Cerebellar nuclear complex (tissue), 1 donor: Measurements from ENCODE around the gene UACA.
"Not testable (repeated sequence)": the region's sequence is repeated elsewhere in the genome, so short reads cannot be mapped to it uniquely, and the experiment has no call there.

ENCODE experiments used
- DNase-seq, 2 experiments: peaks; one replicate each; lab custom pipeline; 2025; lab: John Stamatoyannopoulos, UW

The UACA gene

DNA sequence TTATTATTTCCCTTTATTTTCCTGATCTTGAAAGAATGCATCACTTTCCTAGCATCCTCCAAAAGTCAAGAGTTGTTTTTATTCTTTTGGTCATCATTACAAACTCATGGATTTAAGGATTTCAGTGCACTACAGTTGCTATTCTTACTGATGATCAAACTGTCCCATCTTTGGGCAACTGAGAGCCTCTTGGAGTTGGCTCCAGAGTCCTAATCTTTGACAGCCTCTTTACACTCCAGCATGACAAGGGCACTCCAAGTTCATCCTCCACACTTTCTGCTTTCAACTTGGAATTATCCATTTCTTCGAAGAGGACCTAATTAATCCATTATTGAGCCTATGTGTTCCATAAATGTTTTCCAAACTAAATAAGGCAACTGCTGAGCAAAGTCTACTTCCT lies 5.7 kb downstream of the UACA start:
- DNase-seq, result no peak

DNA sequence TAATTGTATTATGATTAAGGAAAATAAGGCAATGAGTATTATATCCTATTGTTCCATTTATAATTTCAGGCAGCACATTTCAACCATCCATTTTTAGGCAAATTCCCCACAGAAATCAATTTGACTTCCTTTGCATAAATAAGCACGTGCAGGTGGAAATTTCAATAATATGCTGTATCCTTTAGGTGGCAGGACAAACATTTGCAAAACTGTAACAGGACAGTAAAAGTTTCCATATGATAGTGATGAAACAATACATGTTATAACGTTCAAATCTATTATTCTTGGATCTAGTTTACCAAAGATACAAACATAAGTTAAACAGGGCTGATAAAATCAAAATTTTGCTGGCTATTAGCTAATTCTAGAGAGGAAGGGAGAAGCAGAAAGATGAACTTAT lies 8.5 kb downstream of the UACA start:
- no peak for DNase-seq

DNA sequence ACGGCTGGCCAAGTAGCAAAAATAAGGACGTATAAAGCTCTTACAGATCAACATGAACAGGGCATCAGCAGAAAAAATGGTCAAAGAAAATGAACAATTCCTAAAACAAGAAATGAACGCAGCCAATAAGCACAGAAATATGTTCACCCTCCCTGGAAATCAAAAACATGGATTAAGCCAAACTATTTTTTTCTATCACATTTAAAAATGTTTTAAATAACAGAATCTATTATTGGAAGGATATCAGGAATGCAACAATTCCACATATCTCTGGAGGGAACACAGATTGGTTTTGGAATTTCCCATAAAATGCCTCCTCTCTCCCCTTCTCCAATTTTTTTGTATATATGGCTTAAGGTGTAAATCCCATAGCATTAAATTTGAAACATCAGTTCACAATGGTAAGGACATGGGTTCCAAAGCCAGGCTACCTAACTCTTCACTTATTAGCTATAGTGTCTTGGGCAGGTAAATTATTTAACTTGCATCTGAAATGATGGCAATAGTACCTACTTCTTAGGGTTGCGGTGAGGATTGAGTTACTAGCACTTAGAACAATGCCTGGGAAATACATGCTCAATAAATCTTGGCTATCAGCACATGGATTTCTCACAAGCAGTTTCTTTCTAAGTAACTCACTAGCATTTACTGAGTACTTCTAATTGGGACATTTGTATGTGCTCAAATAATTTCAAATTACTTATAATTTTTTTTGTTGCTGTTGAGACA lies 10.1 kb downstream of the UACA start:
- DNase-seq, result no peak

DNA sequence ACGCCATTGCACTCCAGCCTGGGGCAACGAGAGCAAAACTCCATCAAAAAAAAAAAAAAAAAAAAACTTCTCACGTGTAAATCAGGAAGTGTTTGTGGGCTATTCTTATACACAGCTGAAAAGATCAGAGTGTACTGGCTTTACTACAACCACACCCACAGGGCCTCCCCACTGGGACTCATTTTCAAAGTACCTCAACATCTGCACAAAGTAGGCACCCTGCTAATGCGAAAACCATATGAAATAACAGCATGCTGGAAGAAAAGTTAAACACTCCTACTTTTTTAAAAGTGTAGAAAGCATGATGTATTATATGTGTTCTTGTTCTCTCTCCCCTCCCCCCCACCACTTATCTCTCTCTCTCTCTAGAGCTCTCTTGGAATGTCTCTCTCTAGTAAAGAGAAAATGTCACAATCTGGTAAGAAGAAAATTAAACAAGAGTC lies 11.1 kb downstream of the UACA start:
- DNase-seq, result no peak

DNA sequence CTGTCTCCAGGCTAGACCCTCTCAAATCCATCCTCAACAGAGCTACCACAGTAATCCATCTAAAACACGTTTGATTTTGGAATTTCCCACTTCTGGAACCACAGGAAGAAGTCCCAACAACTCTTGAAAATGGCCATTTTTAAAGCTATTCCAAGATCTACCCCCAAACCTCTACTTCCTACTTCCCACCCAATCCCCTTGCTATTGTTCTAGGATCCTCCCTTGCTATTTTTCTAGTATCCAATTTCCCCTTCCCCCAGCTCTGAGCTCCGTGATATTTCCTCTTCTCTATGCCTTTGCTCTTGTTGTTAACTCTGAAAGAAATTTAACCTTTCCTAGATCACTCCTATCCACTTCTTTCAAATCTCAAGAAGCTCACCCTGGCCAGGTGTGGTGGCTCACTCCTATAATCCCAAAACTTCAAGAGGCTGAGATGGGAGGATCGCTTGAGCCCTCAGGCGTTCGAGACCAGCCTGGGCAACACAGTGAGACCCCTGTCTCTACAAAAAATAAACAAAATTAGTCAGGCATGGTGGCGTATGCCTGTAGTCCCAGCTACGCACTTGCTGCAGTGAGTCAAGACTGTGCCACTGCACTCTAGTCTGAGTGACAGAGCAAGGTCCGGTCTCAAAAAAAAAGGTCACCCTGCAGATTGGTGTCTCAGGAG lies 13.0 kb downstream of the UACA start:
- no peak for DNase-seq

DNA sequence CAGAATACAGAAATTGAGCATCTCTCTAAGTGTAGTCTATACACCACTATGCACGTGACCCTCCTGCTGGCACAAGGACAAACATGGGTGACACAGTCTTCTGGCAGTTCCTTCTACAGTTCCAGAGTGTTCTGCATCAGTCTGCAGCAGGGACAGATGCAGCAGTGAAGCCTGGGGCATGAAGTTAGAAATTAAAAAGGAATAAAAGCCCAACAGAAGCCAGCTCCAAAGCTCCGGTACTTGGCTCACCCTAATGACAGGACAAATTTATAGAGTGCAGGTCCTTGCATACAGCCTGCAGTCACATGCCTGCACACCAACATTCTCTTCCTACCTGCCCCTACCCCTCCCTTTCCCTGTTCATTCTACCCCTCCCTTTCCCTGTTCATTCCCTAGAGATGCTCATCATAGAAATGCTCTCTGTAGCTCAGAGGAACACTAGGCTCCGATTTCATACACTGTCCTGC lies 15.0 kb downstream of the UACA start:
- no peak for DNase-seq

DNA sequence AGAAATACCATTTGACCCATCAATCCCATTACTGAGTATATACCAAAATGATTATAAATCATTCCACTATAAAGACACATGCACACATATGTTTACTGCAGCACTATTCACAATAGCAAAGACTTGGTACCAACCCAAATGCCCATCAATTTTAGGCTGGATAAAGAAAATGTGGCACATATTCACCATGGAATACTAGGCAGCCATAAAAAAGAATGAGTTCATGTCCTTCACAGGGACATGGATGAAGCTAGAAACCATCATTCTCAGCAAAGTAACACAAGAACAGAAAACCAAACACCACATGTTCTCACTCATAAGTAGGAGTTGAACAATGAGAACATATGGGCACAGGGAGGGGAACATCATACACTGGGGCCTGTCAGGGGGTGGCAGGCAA lies 16.8 kb downstream of the UACA start:
- DNase-seq, result not testable (repeated sequence)

DNA sequence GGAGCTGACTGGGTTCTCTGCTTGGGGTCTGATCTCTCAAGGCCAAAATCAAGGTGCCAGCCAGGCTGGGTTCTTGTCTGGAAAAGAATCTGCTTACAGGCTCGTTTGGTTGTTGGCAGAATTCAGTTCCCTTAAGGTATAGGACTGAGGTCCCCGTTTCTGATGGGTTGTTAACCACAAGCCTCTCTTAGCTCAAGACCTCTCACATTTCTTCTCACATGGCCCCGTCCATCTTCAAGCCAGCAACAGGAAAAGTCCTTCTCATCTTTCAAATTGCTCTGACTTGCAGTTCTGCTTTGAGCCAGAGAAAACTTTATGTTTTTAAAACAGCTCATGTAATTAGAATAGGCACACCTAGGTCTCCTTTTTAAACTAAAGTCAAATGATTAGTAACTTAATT lies 20.4 kb downstream of the UACA start:
- DNase-seq, result no peak

DNA sequence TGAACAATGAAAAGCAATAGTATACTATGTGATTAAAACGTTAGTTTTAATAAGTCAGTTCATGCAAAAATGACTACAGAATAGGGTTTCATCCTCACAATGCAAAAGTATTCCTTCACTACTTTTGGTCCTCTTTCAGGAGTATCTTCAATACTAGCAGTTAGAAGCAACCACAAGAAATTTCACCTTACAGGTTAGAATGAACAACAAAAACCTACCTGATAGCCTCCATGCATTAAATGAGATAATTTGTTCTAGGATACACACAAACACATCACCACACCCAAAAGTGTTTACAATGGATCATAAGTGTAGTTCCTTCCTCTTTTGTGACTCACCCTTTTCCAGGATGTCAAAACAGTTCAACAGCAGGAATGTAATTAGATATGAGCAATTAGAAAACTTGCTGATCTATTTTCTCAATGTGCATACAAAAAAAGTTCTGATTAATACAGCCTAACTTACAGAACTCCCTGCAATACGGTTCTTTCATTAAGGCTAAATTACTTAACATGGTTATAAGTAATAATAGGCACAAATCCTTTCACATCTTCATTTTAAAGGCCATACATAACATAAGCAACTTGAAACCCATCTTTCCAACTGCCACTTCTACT lies 21.6 kb downstream of the UACA start:
- no peak for DNase-seq

DNA sequence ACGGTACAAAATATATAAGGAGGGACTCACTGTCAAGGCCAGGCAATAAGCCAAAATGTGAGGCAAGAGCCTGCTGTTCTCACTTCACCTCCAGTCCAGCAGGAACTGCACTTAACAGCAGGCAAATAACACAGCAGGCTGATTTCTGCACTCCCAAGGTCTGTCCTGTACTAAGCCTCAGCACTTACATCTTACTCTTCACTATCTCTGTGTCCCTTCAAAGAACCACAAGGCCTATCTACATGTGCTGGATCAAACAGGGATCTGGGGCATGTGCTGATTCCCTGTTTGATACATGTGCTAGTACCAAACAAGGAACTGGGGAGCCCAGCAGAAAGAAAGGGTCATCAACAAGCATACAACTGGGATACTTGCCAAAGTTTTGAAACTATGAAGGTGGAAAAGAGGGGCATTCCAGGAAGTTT lies 22.2 kb downstream of the UACA start:
- DNase-seq, result no peak

DNA sequence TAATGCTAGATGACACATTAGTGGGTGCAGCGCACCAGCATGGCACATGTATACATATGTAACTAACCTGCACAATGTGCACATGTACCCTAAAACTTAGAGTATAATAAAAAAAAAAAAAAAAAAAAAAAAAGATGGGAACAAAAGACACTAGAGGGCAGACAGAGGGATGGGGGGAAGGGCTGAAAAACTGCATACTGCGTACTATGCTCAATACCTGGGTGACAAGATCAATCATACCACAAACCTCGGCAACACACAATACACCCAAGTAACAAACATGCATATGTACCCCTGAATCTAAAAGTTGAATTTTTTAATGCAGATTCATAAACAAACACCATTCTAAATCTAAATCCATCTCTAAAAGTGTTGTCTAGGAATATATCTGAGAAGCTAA lies 28.3 kb downstream of the UACA start:
- not testable (repeated sequence) for DNase-seq

DNA sequence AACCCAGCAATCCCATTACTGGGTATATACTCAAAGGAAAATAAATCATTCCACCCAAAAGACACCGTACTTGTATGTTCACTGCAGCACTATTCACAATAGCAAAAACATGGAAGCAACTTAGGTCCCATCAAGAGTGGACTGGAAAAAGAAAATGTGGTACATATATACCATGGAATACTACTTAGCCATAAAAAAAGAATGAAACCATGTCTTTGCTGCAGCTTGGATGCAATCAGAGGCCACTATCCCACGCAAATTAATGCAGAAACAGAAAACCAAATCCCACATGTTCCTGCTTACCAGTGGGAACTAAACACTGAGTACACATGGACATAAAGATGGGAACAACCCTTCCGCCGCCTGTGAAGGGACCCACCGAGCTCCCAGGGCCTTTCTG lies 34.2 kb downstream of the UACA start:
- DNase-seq, result no peak

DNA sequence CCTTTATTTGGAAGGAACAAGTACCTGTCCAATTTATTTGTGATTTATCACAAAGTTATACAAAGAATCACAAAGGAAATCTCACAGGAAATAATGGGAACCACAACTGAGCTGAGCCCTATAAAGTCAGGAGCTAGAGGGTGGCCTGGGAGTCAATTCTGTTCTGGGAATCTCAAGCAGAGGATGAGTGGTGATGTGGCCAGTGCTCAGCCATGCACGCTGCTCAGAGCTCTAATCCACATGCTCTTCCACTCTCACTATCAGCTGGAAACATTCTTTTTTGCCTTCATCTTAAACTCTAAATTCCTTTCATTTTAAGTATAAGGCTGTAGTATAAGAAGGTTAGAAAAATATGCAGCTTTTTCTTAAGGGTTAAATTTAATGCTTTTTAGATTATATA lies 36.6 kb downstream of the UACA start:
- no peak for DNase-seq

DNA sequence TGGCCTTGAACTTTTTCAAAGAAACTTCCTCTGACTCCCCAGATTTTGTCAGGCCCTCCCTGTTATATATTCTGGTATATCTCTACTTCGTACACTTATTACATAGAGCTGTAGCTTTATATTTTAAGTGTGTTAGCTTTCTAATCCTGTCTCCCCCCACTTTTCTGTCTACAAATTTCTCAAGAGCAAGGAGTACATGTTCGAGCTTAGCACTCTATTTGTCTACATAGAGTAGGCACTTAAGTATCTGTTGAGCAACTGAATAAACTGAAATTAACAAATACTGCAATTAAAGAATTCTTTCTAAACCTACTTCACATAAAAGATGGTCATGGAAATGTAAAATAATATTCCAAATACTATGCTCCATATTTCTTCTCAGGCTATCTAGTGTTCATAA lies 39.4 kb downstream of the UACA start:
- DNase-seq, result no peak

DNA sequence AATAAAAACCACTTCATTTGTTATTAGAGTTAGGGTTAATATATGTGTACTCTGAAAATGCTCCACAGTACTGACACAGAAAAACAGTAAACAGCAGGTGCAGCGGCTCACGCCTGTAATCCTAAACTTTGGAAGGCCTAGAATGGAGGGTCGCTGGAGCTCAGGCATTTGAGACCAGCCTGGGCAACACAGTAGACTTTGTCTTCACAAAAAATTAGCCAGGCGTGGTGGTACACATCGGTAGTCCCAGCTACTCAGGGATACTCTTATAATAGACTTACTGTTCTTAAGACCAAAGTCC lies 40.3 kb downstream of the UACA start:
- no peak for DNase-seq

DNA sequence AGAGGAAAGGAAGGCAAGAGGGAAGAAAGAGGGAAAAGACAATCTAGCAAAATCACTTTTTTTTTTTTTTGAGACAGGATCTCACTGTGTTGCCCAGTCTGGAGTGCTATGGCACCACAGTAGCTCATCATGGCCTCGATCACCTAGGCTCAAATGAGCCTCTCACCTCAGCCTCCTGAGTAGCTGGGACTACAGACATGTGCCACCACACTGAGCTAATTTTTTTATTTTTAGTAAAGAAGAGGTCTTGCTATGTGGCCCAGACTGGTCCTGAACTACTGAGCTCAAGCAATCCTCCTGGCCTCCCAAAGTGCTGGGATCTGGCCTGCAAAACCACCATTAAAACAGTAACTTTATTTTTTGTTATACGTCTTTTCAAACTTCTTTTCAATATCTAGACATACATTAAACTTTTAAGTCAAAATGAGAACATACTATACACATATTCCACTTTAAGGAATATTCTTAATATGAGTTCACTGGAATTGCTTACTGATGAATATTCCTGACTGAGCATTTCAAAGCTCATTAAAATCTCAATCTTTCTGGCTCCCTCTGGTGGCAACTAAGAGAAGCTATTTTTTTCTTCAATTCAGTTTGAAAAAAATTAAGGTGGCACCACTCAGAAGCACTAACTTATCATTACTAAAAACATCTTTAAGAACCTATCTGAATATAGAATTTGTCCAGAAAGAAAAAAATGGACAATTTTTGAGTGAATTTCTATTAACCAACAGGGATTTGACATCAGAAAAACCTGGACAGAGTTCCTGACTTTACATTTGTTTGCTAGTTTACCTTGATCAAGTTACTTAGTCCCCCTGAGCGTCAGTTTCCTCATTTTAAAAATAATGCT lies 40.9 kb downstream of the UACA start:
- DNase-seq, result no peak

DNA sequence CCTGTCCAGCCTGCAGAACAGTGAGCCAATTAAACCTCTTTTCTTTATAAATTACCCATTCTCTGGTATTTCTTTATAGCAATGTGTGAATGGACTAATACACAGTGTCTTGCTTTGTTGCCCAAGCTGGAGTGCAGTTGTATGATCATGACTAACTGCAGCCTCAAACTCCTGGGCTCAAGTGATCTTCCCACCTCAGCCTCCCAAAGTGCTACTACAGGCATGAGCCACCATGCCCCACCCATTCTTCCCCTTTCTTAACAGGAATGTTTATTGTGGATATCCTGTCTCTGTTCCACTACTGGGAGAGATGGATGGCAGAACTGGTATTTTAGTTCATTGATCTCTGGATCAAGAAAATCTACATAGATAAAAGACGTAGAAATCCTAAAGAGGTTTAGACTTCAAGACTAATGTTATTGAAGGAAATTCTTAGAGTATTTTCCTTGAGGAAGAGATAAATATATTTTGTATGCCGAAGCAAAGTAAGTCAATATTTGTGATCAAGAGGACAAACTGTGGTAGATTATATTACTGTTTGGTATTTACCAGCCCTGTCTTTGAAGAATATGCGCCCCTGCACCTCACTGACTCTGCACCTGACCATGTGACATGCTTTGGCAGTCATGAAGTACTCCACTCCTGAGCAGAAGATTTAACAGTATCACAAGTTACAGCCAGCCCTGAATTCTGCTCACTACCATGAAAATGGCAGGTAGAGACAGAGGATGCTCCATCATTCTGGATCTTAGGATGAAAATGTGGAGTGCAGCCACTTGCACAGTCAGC lies 42.9 kb downstream of the UACA start:
- DNase-seq, result no peak

DNA sequence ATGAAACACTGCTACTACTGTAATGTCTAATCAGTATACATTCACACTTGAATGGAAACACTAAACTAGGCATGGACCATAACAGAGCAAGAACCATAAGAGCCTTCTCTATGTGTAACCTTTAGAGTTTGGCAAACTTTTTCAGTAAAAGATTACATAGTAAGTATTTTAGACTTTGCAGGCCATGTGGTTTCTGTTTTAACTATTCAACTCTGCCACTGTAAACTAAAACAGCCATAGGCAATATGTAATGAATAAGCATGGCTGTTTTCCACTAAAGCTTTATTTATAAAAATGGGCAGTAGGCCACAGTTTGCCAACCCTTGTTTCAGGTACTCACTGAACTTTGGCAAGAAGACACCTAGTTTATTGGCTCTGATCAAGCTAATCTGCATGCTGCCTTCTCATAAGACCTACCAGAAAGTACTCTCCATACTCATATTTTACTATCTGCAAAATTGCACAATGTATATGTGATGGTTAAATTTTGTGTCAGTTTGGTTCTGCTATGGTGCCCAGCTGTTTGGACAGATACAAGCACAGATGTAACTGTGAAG lies 46.0 kb downstream of the UACA start:
- no peak for DNase-seq

DNA sequence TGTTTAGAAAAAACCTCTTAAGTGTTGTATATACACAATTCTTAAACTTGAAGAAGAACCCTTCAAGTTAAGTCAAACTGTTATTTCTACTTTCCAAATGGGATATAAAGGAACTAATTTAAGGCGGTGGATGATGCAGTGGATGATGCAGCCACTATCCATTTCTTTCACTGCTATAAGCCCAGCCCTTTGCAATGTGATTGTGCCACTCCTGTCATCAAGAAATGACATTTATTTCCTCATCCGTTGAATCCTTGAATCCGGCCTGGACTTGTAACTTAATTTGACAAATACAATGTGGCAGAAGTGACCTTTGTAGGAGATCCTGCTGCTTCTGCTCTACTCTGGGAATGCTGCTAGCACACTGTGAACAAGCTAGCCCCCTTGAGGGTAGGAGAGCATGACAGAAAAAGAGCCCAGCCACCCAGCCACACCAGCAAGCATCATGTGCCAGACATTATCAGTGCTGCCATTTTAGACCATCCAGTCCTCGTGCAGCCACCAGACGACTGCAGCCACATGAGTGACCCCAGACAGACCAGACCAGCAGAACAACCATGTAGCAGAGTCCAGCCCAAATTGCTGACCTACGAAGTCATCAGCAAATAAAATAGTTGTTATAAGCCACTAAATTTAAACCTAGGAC lies 47.4 kb downstream of the UACA start:
- DNase-seq, result no peak

DNA sequence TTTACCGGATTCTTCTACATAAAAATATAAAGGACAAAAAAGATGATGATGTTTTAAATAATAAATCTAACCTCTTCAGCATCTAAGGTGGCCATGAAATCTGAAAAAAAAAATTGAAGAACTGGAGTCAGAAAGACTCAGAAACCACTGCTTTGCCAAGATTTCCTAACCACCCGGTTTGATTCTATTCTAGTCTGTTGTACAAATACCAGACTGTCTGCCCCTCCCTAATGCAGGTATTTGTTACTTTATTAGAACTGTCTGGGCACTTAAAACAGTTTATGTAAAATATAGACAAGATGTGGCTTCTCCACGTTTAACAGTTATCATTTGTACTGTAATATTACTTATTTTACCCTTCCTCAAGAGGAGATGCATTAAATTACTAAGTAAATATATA lies 48.8 kb downstream of the UACA start:
- DNase-seq, result no peak

DNA sequence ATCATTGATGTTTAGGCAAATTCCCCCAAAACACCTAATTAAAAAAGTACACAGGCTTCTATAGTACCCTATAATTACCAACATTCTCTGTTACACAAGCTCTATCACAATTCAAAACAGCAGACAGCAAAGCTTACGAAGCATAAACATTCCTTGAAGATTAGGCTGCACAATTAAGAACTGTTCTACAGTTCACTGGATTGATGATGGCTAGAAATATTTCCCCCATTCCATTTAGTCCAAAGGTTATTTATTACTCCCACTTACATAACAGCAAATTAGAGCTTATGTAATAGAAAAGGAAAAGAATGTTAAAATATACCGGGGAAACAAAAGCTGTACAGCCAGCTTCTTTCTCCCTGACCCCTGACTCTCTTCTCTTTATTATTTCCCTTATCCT lies 49.3 kb downstream of the UACA start:
- DNase-seq, result no peak
